ENCODE measurements around the gene MKRN3. TPM values are rescaled to one million over a fixed set of nuclear protein-coding genes. Genes with fewer than 3 reads are reported as not detected.

The MKRN3 gene
- total RNA-seq, 6 donors from 2014 or later: 0.55 to 2.3 (median 2.1) TPM; not detected in 3

DNA sequence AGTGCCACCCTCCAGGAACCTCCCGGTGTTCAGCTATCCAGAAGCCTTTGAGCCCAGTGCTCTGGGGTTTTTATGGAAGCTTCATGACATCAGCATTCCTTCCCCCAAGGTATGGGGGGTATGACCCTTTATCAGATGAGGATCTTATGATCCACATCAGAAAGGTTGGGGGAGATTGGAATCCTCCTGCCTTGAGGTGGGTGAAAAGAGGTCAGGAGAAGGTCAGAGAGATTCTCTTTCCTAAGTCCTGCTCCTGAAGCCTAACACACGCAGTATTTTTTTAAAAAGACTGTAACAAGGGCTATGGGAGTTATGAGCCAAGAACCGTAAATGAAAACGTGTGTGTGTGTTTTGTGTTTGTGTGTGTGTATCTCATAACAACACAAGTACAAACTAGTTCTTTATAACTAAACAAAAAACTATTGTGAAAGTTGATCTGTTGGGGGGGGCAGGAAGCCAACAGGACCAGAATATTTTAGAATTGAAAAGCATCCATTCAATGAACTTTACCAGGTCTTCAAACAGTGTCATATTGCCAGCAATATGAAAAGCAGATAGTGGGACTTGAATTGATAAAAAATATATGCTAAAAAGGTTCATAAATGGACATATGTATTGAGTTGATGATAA, 13.2 kb downstream of the MKRN3 start:
- Histone ChIP-seq H3K27me3 (no peaks in the 10 kb centered on the region), H3K4me1 (no peaks in the 10 kb centered on the region), H3K9me3 (no peaks in the 10 kb centered on the region), H3K36me3 (no peaks in the 10 kb centered on the region), H3K4me3 (no peak overlapping the region), H3K27ac (no peak overlapping the region)
- TF ChIP-seq POLR2A (IDR thresholded peaks at IDR 0.05) (no peak), EP300 (IDR thresholded peaks at IDR 0.05) (no peak), POLR2AphosphoS5 (IDR thresholded peaks at IDR 0.05) (no peak)
- TF ChIP-seq, protein P1, sequence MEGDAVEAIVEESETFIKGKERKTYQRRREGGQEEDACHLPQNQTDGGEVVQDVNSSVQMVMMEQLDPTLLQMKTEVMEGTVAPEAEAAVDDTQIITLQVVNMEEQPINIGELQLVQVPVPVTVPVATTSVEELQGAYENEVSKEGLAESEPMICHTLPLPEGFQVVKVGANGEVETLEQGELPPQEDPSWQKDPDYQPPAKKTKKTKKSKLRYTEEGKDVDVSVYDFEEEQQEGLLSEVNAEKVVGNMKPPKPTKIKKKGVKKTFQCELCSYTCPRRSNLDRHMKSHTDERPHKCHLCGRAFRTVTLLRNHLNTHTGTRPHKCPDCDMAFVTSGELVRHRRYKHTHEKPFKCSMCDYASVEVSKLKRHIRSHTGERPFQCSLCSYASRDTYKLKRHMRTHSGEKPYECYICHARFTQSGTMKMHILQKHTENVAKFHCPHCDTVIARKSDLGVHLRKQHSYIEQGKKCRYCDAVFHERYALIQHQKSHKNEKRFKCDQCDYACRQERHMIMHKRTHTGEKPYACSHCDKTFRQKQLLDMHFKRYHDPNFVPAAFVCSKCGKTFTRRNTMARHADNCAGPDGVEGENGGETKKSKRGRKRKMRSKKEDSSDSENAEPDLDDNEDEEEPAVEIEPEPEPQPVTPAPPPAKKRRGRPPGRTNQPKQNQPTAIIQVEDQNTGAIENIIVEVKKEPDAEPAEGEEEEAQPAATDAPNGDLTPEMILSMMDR (IDR thresholded peaks at IDR 0.05): no peak
- WGBS, 2 donors: 67 to 69% methylated on average over 4 of the region's 4 CpGs
- DNase-seq: no peak
- ATAC-seq (ENCODE audit: low FRiP score in 2 of 2): no peak

DNA sequence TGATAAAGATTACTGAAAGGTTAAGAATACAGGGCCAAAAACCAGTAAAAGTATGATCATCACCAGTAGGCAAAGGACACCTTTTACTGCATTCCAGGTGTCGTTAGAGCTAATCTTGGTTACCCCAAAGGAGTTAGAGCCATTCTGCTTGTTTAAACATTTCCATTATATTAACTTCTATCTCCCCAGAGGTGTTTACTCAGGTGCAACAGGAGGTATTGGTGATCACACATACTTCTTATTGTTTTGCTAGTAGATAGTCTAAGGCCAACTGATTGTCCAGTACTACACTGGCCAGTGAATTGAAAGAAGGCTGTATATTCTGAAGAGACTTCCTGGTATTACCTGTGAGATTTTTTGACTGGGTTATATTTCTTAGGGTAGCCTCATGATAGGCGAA, 22.8 kb downstream of the MKRN3 start:
- ATAC-seq (ENCODE audit: low FRiP score in 2 of 2) (no peak), DNase-seq (no peak)
- no peaks in the 10 kb centered on the region for H3K27me3 ChIP-seq
- TF ChIP-seq EP300 (IDR thresholded peaks at IDR 0.05) (no peak), POLR2A (IDR thresholded peaks at IDR 0.05) (no peak), POLR2AphosphoS5 (IDR thresholded peaks at IDR 0.05) (no peak)
- TF ChIP-seq, protein P1 (IDR thresholded peaks at IDR 0.05): no peak
- no peak overlapping the region for H3K4me3 ChIP-seq
- no peaks in the 10 kb centered on the region for H3K9me3 ChIP-seq
- no peak overlapping the region for H3K27ac ChIP-seq
- H3K4me1 ChIP-seq: no peaks in the 10 kb centered on the region
- 64 to 66% methylated on average over 2 of the region's 2 CpGs for WGBS, 2 donors
- no peaks in the 10 kb centered on the region for H3K36me3 ChIP-seq

DNA sequence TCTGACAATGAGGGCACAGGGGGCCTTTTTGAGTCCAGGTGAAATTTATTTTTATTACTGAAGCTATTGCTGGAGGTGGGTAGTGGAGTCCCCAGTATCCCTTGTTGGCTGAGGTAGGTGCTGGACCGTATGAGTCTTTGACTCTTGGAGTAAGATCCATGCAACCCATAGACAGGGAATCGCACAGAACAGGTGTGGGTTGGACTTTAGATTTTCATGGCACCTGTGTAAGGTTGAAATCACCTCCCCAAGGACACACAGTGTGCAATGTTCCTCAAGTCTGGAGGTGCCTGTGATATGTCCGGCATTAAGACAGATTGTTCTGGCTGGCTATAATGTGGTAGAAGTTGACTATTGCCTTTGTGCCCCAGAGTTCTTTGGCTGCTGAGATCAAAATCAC, 23.5 kb downstream of the MKRN3 start:
- Histone ChIP-seq H3K36me3 (no peaks in the 10 kb centered on the region), H3K27me3 (no peaks in the 10 kb centered on the region), H3K9me3 (no peaks in the 10 kb centered on the region), H3K4me3 (no peak overlapping the region), H3K4me1 (no peaks in the 10 kb centered on the region), H3K27ac (no peak overlapping the region)
- TF ChIP-seq POLR2AphosphoS5 (IDR thresholded peaks at IDR 0.05) (no peak), POLR2A (IDR thresholded peaks at IDR 0.05) (no peak), EP300 (IDR thresholded peaks at IDR 0.05) (no peak)
- TF ChIP-seq, protein P1 (IDR thresholded peaks at IDR 0.05): no peak
- no peak for DNase-seq
- WGBS, 2 donors: 58 to 60% methylated on average over 3 of the region's 3 CpGs
- no peak for ATAC-seq (ENCODE audit: low FRiP score in 2 of 2)

DNA sequence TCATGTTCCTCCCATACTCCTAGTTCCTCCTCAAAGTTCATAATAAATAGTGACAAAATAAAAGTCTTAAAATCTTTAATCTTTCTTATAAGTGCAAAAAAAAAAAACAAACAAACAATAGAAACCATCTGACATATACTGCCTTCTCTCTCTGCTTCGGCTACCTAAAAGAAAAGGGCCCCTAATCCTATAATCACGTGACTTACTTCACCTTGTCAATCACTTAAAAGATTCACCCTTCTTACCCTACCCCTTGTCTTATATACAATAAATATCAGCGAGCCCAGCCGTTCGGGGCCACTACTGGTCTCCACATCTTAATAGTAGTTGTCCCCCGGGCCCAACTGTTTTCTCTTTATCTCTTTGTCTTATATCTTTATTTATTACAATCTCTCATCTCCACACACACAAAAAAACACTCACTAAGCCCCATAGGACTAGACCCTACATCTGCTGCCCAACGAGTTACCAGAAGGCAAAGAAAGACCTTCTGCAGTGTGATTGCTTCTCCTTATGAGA, 28.8 kb downstream of the MKRN3 start:
- H3K4me1 ChIP-seq: no peaks in the 10 kb centered on the region
- no peaks in the 10 kb centered on the region for H3K27me3 ChIP-seq
- H3K9me3 ChIP-seq: no peaks in the 10 kb centered on the region
- H3K27ac ChIP-seq: no peak overlapping the region
- no peak for TF ChIP-seq POLR2A (IDR thresholded peaks at IDR 0.05)
- TF ChIP-seq POLR2AphosphoS5 (IDR thresholded peaks at IDR 0.05): no peak
- TF ChIP-seq EP300 (IDR thresholded peaks at IDR 0.05): no peak
- TF ChIP-seq, protein P1 (IDR thresholded peaks at IDR 0.05): no peak
- DNase-seq: no peak
- H3K36me3 ChIP-seq: no peaks in the 10 kb centered on the region
- WGBS, 2 donors: 76 to 78% methylated on average over 7 of the region's 7 CpGs
- ATAC-seq (ENCODE audit: low FRiP score in 2 of 2): no peak
- no peak overlapping the region for H3K4me3 ChIP-seq

DNA sequence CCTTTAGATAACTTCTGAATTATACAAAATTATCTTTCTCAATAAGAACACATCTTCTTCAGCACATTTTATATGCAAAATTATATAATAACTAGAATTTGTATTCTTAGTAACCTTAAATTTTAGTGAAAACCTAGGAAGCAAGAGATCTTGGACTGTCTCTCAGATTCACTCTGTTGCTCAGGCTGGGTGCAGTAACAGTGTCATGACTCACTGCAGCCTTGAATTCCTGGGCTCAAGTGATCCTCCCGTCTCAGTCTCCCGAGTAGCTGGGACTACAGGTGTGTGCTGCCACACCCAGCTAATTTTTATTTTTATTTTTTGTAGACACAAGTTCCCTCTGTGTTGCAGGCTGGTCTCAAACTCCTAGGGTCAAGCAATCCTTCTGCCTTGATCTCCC, 29.9 kb downstream of the MKRN3 start:
- ATAC-seq (ENCODE audit: low FRiP score in 2 of 2): no peak
- Histone ChIP-seq H3K4me3 (no peak overlapping the region), H3K9me3 (no peaks in the 10 kb centered on the region), H3K27me3 (no peaks in the 10 kb centered on the region), H3K27ac (no peak overlapping the region), H3K36me3 (no peaks in the 10 kb centered on the region), H3K4me1 (no peaks in the 10 kb centered on the region)
- TF ChIP-seq, protein P1 (IDR thresholded peaks at IDR 0.05): no peak
- no peak for TF ChIP-seq POLR2AphosphoS5 (IDR thresholded peaks at IDR 0.05)
- no peak for TF ChIP-seq POLR2A (IDR thresholded peaks at IDR 0.05)
- TF ChIP-seq EP300 (IDR thresholded peaks at IDR 0.05): no peak
- DNase-seq: no peak
- 40 to 51% methylated on average over 2 of the region's 2 CpGs for WGBS, 2 donors

All from upper lobe of left lung (tissue), 6 donors.